ENCODE measurements around the gene BMI1.

BMI1 gene

DNA sequence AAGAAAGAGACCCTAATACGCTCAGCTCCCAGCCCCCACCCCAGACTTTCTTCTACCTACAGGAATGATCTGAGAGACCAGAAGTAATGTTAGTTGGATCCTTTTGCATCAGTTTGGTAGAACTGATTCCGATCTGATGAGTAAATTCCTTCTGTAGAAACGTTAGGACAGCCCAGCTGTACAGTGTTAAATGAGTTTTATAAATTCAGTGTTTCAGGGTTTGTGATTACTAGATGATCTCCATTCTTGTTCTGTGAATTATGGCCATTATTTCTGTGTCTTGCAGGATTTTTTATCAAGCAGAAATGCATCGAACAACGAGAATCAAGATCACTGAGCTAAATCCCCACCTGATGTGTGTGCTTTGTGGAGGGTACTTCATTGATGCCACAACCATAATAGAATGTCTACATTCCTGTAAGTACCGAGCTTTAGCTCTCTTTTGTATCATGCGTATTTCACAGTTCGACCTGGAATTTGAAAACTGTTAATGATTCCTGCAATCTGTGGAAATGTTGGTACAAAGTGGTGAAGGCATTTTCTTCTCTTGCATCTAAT, 5.3 kb downstream of the BMI1 start:
- Histone ChIP-seq H3K79me2 (ENCODE audit: insufficient read depth, low read length) (peaks cover 43% of the 10 kb centered on the region), H3K36me3 (ENCODE audit: insufficient read depth, low read length) (peaks cover 41% of the 10 kb centered on the region), H3K27ac (ENCODE audit: low read length) (peak overlapping the region; percentile 50; the same call in 1 of the 2 replicates), H3K9me3 (ENCODE audit: insufficient read depth, low read length, severe bottlenecking) (peaks cover 3% of the 10 kb centered on the region), H3K4me3 (ENCODE audit: low read depth in 1 of 2, low read length in 2 of 2) (peak overlapping the region; percentile 13 to 57; a peak in 3 of 4 replicates), H3K27me3 (ENCODE audit: insufficient read depth, low read length, poor library complexity) (peaks cover 24% of the 10 kb centered on the region), H2AFZ (ENCODE audit: low read depth, low read length) (peak overlapping the region; percentile 67; the same call in 1 of the 2 replicates), H3K9ac (ENCODE audit: low read depth, low read length) (peak overlapping the region; percentile 51), H3K4me2 (ENCODE audit: insufficient read depth, low read length) (peak overlapping the region; percentile 73), H3K4me1 (ENCODE audit: insufficient read depth, low read length) (peaks cover 46% of the 10 kb centered on the region), H4K20me1 (ENCODE audit: insufficient read depth, low read length) (peaks cover 25% of the 10 kb centered on the region)
- TF ChIP-seq, protein P1, sequence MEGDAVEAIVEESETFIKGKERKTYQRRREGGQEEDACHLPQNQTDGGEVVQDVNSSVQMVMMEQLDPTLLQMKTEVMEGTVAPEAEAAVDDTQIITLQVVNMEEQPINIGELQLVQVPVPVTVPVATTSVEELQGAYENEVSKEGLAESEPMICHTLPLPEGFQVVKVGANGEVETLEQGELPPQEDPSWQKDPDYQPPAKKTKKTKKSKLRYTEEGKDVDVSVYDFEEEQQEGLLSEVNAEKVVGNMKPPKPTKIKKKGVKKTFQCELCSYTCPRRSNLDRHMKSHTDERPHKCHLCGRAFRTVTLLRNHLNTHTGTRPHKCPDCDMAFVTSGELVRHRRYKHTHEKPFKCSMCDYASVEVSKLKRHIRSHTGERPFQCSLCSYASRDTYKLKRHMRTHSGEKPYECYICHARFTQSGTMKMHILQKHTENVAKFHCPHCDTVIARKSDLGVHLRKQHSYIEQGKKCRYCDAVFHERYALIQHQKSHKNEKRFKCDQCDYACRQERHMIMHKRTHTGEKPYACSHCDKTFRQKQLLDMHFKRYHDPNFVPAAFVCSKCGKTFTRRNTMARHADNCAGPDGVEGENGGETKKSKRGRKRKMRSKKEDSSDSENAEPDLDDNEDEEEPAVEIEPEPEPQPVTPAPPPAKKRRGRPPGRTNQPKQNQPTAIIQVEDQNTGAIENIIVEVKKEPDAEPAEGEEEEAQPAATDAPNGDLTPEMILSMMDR (IDR thresholded peaks at IDR 0.05; ENCODE audit: borderline replicate concordance, extremely low read depth, low read length, poor library complexity, severe bottlenecking): no peak
- no peak for TF ChIP-seq EZH2 (IDR thresholded peaks at IDR 0.05; ENCODE audit: borderline replicate concordance, low read depth, low read length, severe bottlenecking)
- ATAC-seq (ENCODE audit: insufficient read depth, low read depth): no peak
- no peak for DNase-seq

DNA sequence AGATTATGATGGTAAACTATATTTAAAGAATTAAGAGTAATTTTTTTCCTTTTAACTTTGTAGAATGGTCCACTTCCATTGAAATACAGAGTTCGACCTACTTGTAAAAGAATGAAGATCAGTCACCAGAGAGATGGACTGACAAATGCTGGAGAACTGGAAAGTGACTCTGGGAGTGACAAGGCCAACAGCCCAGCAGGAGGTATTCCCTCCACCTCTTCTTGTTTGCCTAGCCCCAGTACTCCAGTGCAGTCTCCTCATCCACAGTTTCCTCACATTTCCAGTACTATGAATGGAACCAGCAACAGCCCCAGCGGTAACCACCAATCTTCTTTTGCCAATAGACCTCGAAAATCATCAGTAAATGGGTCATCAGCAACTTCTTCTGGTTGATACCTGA, 8.3 kb downstream of the BMI1 start:
- H3K9ac ChIP-seq (ENCODE audit: low read depth, low read length): no peak overlapping the region
- peaks cover 18% of the 10 kb centered on the region for H3K79me2 ChIP-seq (ENCODE audit: insufficient read depth, low read length)
- no peaks in the 10 kb centered on the region for H3K9me3 ChIP-seq (ENCODE audit: insufficient read depth, low read length, severe bottlenecking)
- DNase-seq (no peak), ATAC-seq (ENCODE audit: insufficient read depth, low read depth) (no peak)
- H4K20me1 ChIP-seq (ENCODE audit: insufficient read depth, low read length): peaks cover 9% of the 10 kb centered on the region; the same call in 1 of the 2 replicates
- H3K36me3 ChIP-seq (ENCODE audit: insufficient read depth, low read length): peaks cover 41% of the 10 kb centered on the region
- no peak overlapping the region for H3K4me2 ChIP-seq (ENCODE audit: insufficient read depth, low read length)
- TF ChIP-seq EZH2 (IDR thresholded peaks at IDR 0.05; ENCODE audit: borderline replicate concordance, low read depth, low read length, severe bottlenecking): no peak
- TF ChIP-seq, protein P1 (IDR thresholded peaks at IDR 0.05; ENCODE audit: borderline replicate concordance, extremely low read depth, low read length, poor library complexity, severe bottlenecking): no peak
- no peak overlapping the region for H3K4me3 ChIP-seq (ENCODE audit: low read depth in 1 of 2, low read length in 2 of 2)
- H3K27me3 ChIP-seq (ENCODE audit: insufficient read depth, low read length, poor library complexity): peaks cover 3% of the 10 kb centered on the region
- H3K4me1 ChIP-seq (ENCODE audit: insufficient read depth, low read length): peaks cover 52% of the 10 kb centered on the region
- H3K27ac ChIP-seq (ENCODE audit: low read length): no peak overlapping the region
- no peak overlapping the region for H2AFZ ChIP-seq (ENCODE audit: low read depth, low read length)

DNA sequence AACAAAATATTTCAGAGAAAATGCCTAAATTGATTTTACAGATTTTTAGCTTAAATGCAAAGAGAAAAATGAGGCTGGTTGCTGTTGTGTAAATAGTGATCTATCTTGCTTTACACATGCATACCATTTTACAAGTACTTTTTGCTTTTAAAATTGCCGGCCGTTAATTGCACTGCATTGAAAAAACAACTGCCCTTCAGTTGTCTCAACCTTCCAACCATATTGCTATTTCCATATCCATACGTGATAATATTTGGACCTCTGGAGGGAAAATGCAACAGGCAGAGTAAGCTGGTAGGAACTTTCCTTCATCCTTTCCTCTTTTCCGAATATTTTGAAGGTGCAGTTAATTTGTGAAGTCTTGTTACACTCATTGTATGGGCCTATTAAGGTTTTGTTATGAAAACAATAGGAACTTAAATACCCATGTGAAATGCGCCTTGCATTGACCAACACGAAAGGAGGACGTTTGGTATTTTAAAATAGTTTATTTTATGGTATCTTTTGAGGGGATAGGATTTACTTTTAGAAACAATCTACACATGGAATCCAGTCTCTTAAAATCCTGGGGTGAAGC, 11.3 kb downstream of the BMI1 start:
- DNase-seq (no peak), ATAC-seq (ENCODE audit: insufficient read depth, low read depth) (no peak)
- Histone ChIP-seq H4K20me1 (ENCODE audit: insufficient read depth, low read length) (no peaks in the 10 kb centered on the region), H2AFZ (ENCODE audit: low read depth, low read length) (no peak overlapping the region), H3K27me3 (ENCODE audit: insufficient read depth, low read length, poor library complexity) (peaks cover 10% of the 10 kb centered on the region), H3K4me3 (ENCODE audit: low read depth in 1 of 2, low read length in 2 of 2) (0 out of 4 replicates have a peak overlapping the region, but pooled peaks of 1 of the 2 experiments have one; percentile 52), H3K36me3 (ENCODE audit: insufficient read depth, low read length) (peaks cover 27% of the 10 kb centered on the region), H3K4me1 (ENCODE audit: insufficient read depth, low read length) (peaks cover 41% of the 10 kb centered on the region), H3K4me2 (ENCODE audit: insufficient read depth, low read length) (peak overlapping the region; percentile 65), H3K27ac (ENCODE audit: low read length) (peak overlapping the region; percentile 85), H3K9me3 (ENCODE audit: insufficient read depth, low read length, severe bottlenecking) (no peaks in the 10 kb centered on the region), H3K79me2 (ENCODE audit: insufficient read depth, low read length) (no peaks in the 10 kb centered on the region), H3K9ac (ENCODE audit: low read depth, low read length) (peak overlapping the region; percentile 56; the same call in 1 of the 2 replicates)
- TF ChIP-seq, protein P1 (IDR thresholded peaks at IDR 0.05; ENCODE audit: borderline replicate concordance, extremely low read depth, low read length, poor library complexity, severe bottlenecking): no peak
- no peak for TF ChIP-seq EZH2 (IDR thresholded peaks at IDR 0.05; ENCODE audit: borderline replicate concordance, low read depth, low read length, severe bottlenecking)

Data from DND-41 (cell line).